HepG2 (cell line): ENCODE measurements around the gene ATP5MG. TPM values are rescaled to one million over a fixed set of nuclear protein-coding genes. Genes with fewer than 3 reads are reported as not detected.

Experiments
- AGO1 ChIP-seq: fragments of 200-400 bp; formaldehyde crosslinking; IDR thresholded peaks from 2 replicates; pipeline ENCODE4 v1.6.1; 2017; ENCODE audit warnings: mild to moderate bottlenecking, low read depth, low read length, moderate library complexity; ENCODE audit not compliant: poor library complexity, severe bottlenecking
- ATF1 ChIP-seq: IDR thresholded peaks from 2 replicates; pipeline ENCODE4 v1.6.1; 2016; ENCODE audit warnings: mild to moderate bottlenecking, control low read depth
- EZH2 ChIP-seq: conservative IDR thresholded peaks from 2 replicates; pipeline ENCODE4 v1.6.1; 2012; ENCODE audit warnings: mild to moderate bottlenecking, low read depth, low read length, moderate library complexity
- FOXJ3 ChIP-seq: sonication (generic); formaldehyde crosslinking; IDR thresholded peaks from 2 replicates; pipeline ENCODE4 v1.4.0; 2020; ENCODE audit warnings: missing genetic modification reagents, mild to moderate bottlenecking, borderline replicate concordance
- GMEB2 ChIP-seq: IDR thresholded peaks from 2 replicates; pipeline ENCODE4 v1.6.1; 2016; ENCODE audit warnings: missing biosample characterization, missing genetic modification reagents, low read depth
- HNRNPL ChIP-seq: fragments of 200-400 bp; formaldehyde crosslinking; IDR thresholded peaks from 2 replicates; pipeline ENCODE4 v1.6.1; 2017; ENCODE audit warnings: mild to moderate bottlenecking, low read depth, low read length
- HOXD1 ChIP-seq: sonication (generic); formaldehyde crosslinking; IDR thresholded peaks from 2 replicates; pipeline ENCODE4 v1.5.0; 2020; ENCODE audit warnings: missing genetic modification reagents
- MTA3 ChIP-seq: sonication (generic); formaldehyde crosslinking; IDR thresholded peaks from 2 replicates; pipeline ENCODE4 v1.4.0; 2020; ENCODE audit warnings: missing genetic modification reagents
- NFE2L1 ChIP-seq: sonication (generic); formaldehyde crosslinking; IDR thresholded peaks from 2 replicates; pipeline ENCODE4 v1.4.0; 2020; ENCODE audit warnings: missing genetic modification reagents, mild to moderate bottlenecking, borderline replicate concordance
- NPAS2 ChIP-seq: sonication (generic); formaldehyde crosslinking; IDR thresholded peaks from 2 replicates; pipeline ENCODE4 v1.8.0; 2022; ENCODE audit warnings: mild to moderate bottlenecking, missing genetic modification reagents, borderline replicate concordance
- POGZ ChIP-seq: sonication (generic); formaldehyde crosslinking; IDR thresholded peaks from 2 replicates; pipeline ENCODE4 v1.4.0; 2020; ENCODE audit warnings: mild to moderate bottlenecking, missing genetic modification reagents
- SIN3A ChIP-seq: IDR thresholded peaks from 2 replicates; pipeline ENCODE4 v1.6.1; 2011; ENCODE audit warnings: low read depth, mild to moderate bottlenecking, control low read depth, low read length, borderline replicate concordance
- SRY ChIP-seq: sonication (generic); formaldehyde crosslinking; IDR thresholded peaks from 2 replicates; pipeline ENCODE4 v1.8.0; 2022; ENCODE audit warnings: mild to moderate bottlenecking, missing genetic modification reagents
- TEAD2 ChIP-seq: sonication (generic); formaldehyde crosslinking; IDR thresholded peaks from 2 replicates; pipeline ENCODE4 v1.9.0; 2021; ENCODE audit warnings: missing genetic modification reagents
- TFDP2 ChIP-seq: sonication (generic); formaldehyde crosslinking; IDR thresholded peaks from 2 replicates; pipeline ENCODE4 v1.4.0; 2020; ENCODE audit warnings: missing genetic modification reagents
- TRAFD1 ChIP-seq: sonication (generic); formaldehyde crosslinking; IDR thresholded peaks from 2 replicates; pipeline ENCODE4 v1.5.1; 2020; ENCODE audit warnings: missing genetic modification reagents, mild to moderate bottlenecking, borderline replicate concordance
- ZBTB37 ChIP-seq: sonication (generic); formaldehyde crosslinking; IDR thresholded peaks from 2 replicates; pipeline ENCODE4 v1.4.0; 2020; ENCODE audit warnings: mild to moderate bottlenecking, missing genetic modification reagents
- ZBTB38 ChIP-seq: sonication (generic); formaldehyde crosslinking; IDR thresholded peaks from 2 replicates; pipeline ENCODE4 v1.5.1; 2020; ENCODE audit warnings: mild to moderate bottlenecking, missing genetic modification reagents
- ZKSCAN1 ChIP-seq: fragments of 150-350 bp; IDR thresholded peaks from 2 replicates; pipeline ENCODE4 v1.6.1; 2014; ENCODE audit warnings: low read length
- ZNF432 ChIP-seq: sonication (generic); formaldehyde crosslinking; IDR thresholded peaks from 2 replicates; pipeline ENCODE4 v1.5.0; 2020; ENCODE audit warnings: missing genetic modification reagents, mild to moderate bottlenecking, borderline replicate concordance
- ZNF484 ChIP-seq: sonication (generic); formaldehyde crosslinking; IDR thresholded peaks from 2 replicates; pipeline ENCODE4 v1.5.1; 2020; ENCODE audit warnings: mild to moderate bottlenecking, low read depth, missing genetic modification reagents, borderline replicate concordance
- ZNF577 ChIP-seq: sonication (generic); formaldehyde crosslinking; IDR thresholded peaks from 2 replicates; pipeline ENCODE4 v1.4.0; 2020; ENCODE audit warnings: mild to moderate bottlenecking, low read depth, missing genetic modification reagents, borderline replicate concordance
- ZNF678 ChIP-seq: sonication (generic); formaldehyde crosslinking; IDR thresholded peaks from 2 replicates; pipeline ENCODE4 v1.4.0; 2020; ENCODE audit warnings: mild to moderate bottlenecking, missing genetic modification reagents
- polyA plus RNA-seq, 8 experiments: library from polyadenylated mRNA; depleted of rRNA in 3 of 8; stranded (reverse) in 7 of 8; unstranded in 1 of 8; fragments of >200 nt; fragmentation: Illumina TruSeq in 4 of 8; extraction: Trizol in 4 of 8; gene quantifications; 2 replicates each; pipeline versions ENCODE4 v1.2.1 to v1.2.3, GENCODE V29; 2011 to 2016; ENCODE audit warnings: low read depth in 4 of 8, missing spikeins in 1 of 8, mixed read lengths in 1 of 8; ENCODE audit not compliant: insufficient read depth in 1 of 8
- total RNA-seq, 5 experiments: library from RNA; depleted of rRNA; stranded (reverse); fragments of >200 nt; fragmentation: Illumina TruSeq; extraction: Trizol; gene quantifications; 2 replicates each; pipeline ENCODE4 v1.2.3, GENCODE V29; 2016; ENCODE audit warnings: low read depth in 1 of 5
- TF ChIP-seq, protein P1 (sequence below): sonication (generic); formaldehyde crosslinking; IDR thresholded peaks from 2 replicates; pipeline ENCODE4 v1.4.0; 2020; ENCODE audit warnings: mild to moderate bottlenecking, missing genetic modification reagents

ATP5MG gene
- total and polyA plus RNA-seq, 2 of the 13 experiments (the other 11 are each of a cell fraction or from before 2014, with no cell fraction given), result 260 to 320 TPM

GRCh38 chr11:118434553-118435289 is 33.3 kb downstream of the ATP5MG start (continued):
- TF ChIP-seq TFDP2, result no peak
- TF ChIP-seq, protein P1, sequence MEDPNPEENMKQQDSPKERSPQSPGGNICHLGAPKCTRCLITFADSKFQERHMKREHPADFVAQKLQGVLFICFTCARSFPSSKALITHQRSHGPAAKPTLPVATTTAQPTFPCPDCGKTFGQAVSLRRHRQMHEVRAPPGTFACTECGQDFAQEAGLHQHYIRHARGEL (CRISPR knock-in tag), result no peak
- TF ChIP-seq SRY (CRISPR knock-in tag), result peak; percentile 23; the same call in 1 of the 2 replicates
- no peak for TF ChIP-seq ZBTB37
- no peak for TF ChIP-seq GMEB2 (CRISPR knock-in tag)
- TF ChIP-seq EZH2, result no peak
- no peak for TF ChIP-seq NFE2L1 (CRISPR knock-in tag)
- no peak for TF ChIP-seq HOXD1
- no peak for TF ChIP-seq TEAD2
- no peak for TF ChIP-seq FOXJ3
- peak; percentile 55 for TF ChIP-seq POGZ (CRISPR knock-in tag)
- TF ChIP-seq HNRNPL, result no peak
- TF ChIP-seq ATF1 (CRISPR knock-in tag), result no peak
- TF ChIP-seq SIN3A, result no peak; the same call in 1 of the 2 replicates
- TF ChIP-seq NPAS2 (CRISPR knock-in tag), result no peak
- no peak for TF ChIP-seq ZNF432
- TF ChIP-seq ZBTB38 (CRISPR knock-in tag), result no peak
- TF ChIP-seq ZKSCAN1, result no peak
- TF ChIP-seq ZNF577 (CRISPR knock-in tag), result no peak
- no peak for TF ChIP-seq MTA3 (CRISPR knock-in tag)
- no peak for TF ChIP-seq AGO1
- no peak for TF ChIP-seq ZNF484 (CRISPR knock-in tag)
- TF ChIP-seq ZNF678 (CRISPR knock-in tag), result no peak
- TF ChIP-seq TRAFD1 (CRISPR knock-in tag), result no peak; the same call in 1 of the 2 replicates
